Measurements from ENCODE around the gene KYAT1.

GRCh38 chr9:128807827-128808226, 73.9 kb downstream of the KYAT1 start:
- TF ChIP-seq CTCF (IDR thresholded peaks at IDR 0.05): no peak
- TF ChIP-seq EZH2phosphoT487 (IDR thresholded peaks at IDR 0.05): no peak
- TF ChIP-seq EZH2 (IDR thresholded peaks at IDR 0.05): no peak
